K562 (cell line): ENCODE results near the gene ARRB2. TPM values are rescaled to one million over a fixed set of nuclear protein-coding genes. Genes with fewer than 3 reads are reported as not detected.

Experiments used
- CBX8 ChIP-seq: fragments of 200-600 bp; sonication (generic); IDR thresholded peaks from 2 replicates; pipeline ENCODE4 v1.6.1; 2012; ENCODE audit warnings: borderline replicate concordance, mixed run types, low read depth, mild to moderate bottlenecking, moderate library complexity, mixed read lengths, low read length, control low read depth, inconsistent platforms; ENCODE audit not compliant: poor library complexity, severe bottlenecking; ENCODE audit errors: extremely low read depth
- CREBBP ChIP-seq: IDR thresholded peaks from one replicate; pipeline ENCODE4 v1.6.1; 2012; ENCODE audit warnings: low read depth, mild to moderate bottlenecking, control low read depth, inconsistent platforms, low read length
- CTBP1 ChIP-seq: fragments of 450-650 bp; IDR thresholded peaks from 2 replicates; pipeline ENCODE4 v1.6.1; 2016; ENCODE audit warnings: borderline replicate concordance
- FOXJ3 ChIP-seq: sonication (generic); formaldehyde crosslinking; IDR thresholded peaks from 2 replicates; pipeline ENCODE4 v1.4.0; 2020; ENCODE audit warnings: mild to moderate bottlenecking, missing genetic modification reagents
- FUS ChIP-seq: fragments of 200-400 bp; formaldehyde crosslinking; optimal IDR thresholded peaks from 2 replicates; pipeline ENCODE3; 2017; ENCODE audit warnings: low read depth, low read length
- RCOR1 ChIP-seq, 2 experiments: IDR thresholded peaks; 2 replicates each; pipeline ENCODE4 v1.6.1; 2012; ENCODE audit warnings: low read depth in 2 of 2, low read length in 2 of 2, borderline replicate concordance in 1 of 2, improper control_type of control experiment in 1 of 2
- RERE ChIP-seq: sonication (generic); formaldehyde crosslinking; IDR thresholded peaks from 2 replicates; pipeline ENCODE4 v1.8.0; 2023; ENCODE audit warnings: missing genetic modification reagents, mild to moderate bottlenecking, borderline replicate concordance
- ZFP1 ChIP-seq: fragments of 450-650 bp; formaldehyde crosslinking; IDR thresholded peaks from 2 replicates; pipeline ENCODE4 v1.4.0; 2020; ENCODE audit warnings: mild to moderate bottlenecking, mixed read lengths
- ZNF197 ChIP-seq: fragments of 200-800 bp; sonication (Bioruptor generic); IDR thresholded peaks from 2 replicates; pipeline ENCODE4 v1.6.1; 2016; ENCODE audit warnings: low read depth, missing genetic modification characterization, missing compliant biosample characterization
- polyA plus RNA-seq, 8 experiments: library from polyadenylated mRNA; depleted of rRNA in 4 of 8; stranded (reverse) in 5 of 8; unstranded in 3 of 8; fragments of >200 nt; fragmentation: Nextera tagmentation in 2 of 8; fragmentation: Illumina TruSeq in 1 of 8; extraction: Ambion mirVana in 2 of 8; extraction: Trizol in 1 of 8; gene quantifications; 2 replicates each; pipeline versions ENCODE4 v1.2.1 to v1.2.3, GENCODE V29; 2011 to 2014; ENCODE audit warnings: inconsistent platforms in 1 of 8, missing spikeins in 1 of 8
- total RNA-seq, 7 experiments: library from RNA; depleted of rRNA in 6 of 7; stranded (reverse); fragments of >200 nt in 6 of 7; fragmentation: Illumina TruSeq in 2 of 7; extraction: Trizol in 2 of 7; gene quantifications; 2 replicates each; pipeline versions ENCODE4 v1.2.1 to v1.2.3, GENCODE V29; 2011 to 2021; ENCODE audit warnings: low replicate concordance in 1 of 7
- TF ChIP-seq, protein P1 (sequence below): sonication (generic); formaldehyde crosslinking; IDR thresholded peaks from 2 replicates; pipeline ENCODE4 v1.8.1; 2023; ENCODE audit warnings: missing genetic modification reagents, mild to moderate bottlenecking, borderline replicate concordance
- TF ChIP-seq, protein P2 (sequence below): fragments of 250-450 bp; sonication (Bioruptor Pico); IDR thresholded peaks from 2 replicates; pipeline ENCODE4 v1.5.0; 2020; ENCODE audit warnings: mild to moderate bottlenecking

Gene ARRB2
- total and polyA plus RNA-seq, 9 of the 15 experiments (the other 6 are each of a cell fraction or from before 2014, with no cell fraction given): 0.79 to 15.3 (median 8.8) TPM

GRCh38 chr17:4721203-4722135 is 11.0 kb downstream of the ARRB2 start (continued):
- no peak for TF ChIP-seq RERE (CRISPR knock-in tag)
- no peak for TF ChIP-seq ZFP1 (CRISPR knock-in tag)
- TF ChIP-seq FUS: no peak
- peak; percentile 92 for TF ChIP-seq CTBP1
- peak; percentile 70 to 96; a peak in 3 of 4 replicates for TF ChIP-seq RCOR1 (IDR thresholded peaks at IDR 0.05; ENCODE audit: borderline replicate concordance in 1 of 2, low read depth in 2 of 2, low read length in 2 of 2)
- TF ChIP-seq CREBBP: no peak
- TF ChIP-seq, protein P1, sequence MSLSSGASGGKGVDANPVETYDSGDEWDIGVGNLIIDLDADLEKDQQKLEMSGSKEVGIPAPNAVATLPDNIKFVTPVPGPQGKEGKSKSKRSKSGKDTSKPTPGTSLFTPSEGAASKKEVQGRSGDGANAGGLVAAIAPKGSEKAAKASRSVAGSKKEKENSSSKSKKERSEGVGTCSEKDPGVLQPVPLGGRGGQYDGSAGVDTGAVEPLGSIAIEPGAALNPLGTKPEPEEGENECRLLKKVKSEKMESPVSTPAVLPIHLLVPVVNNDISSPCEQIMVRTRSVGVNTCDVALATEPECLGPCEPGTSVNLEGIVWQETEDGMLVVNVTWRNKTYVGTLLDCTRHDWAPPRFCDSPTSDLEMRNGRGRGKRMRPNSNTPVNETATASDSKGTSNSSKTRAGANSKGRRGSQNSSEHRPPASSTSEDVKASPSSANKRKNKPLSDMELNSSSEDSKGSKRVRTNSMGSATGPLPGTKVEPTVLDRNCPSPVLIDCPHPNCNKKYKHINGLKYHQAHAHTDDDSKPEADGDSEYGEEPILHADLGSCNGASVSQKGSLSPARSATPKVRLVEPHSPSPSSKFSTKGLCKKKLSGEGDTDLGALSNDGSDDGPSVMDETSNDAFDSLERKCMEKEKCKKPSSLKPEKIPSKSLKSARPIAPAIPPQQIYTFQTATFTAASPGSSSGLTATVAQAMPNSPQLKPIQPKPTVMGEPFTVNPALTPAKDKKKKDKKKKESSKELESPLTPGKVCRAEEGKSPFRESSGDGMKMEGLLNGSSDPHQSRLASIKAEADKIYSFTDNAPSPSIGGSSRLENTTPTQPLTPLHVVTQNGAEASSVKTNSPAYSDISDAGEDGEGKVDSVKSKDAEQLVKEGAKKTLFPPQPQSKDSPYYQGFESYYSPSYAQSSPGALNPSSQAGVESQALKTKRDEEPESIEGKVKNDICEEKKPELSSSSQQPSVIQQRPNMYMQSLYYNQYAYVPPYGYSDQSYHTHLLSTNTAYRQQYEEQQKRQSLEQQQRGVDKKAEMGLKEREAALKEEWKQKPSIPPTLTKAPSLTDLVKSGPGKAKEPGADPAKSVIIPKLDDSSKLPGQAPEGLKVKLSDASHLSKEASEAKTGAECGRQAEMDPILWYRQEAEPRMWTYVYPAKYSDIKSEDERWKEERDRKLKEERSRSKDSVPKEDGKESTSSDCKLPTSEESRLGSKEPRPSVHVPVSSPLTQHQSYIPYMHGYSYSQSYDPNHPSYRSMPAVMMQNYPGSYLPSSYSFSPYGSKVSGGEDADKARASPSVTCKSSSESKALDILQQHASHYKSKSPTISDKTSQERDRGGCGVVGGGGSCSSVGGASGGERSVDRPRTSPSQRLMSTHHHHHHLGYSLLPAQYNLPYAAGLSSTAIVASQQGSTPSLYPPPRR (CRISPR knock-in tag): peak; percentile 40; the same call in 1 of the 2 replicates
- TF ChIP-seq FOXJ3 (CRISPR knock-in tag): no peak
- no peak for TF ChIP-seq ZNF197 (CRISPR knock-in tag)
- no peak for TF ChIP-seq CBX8
- TF ChIP-seq, protein P2, sequence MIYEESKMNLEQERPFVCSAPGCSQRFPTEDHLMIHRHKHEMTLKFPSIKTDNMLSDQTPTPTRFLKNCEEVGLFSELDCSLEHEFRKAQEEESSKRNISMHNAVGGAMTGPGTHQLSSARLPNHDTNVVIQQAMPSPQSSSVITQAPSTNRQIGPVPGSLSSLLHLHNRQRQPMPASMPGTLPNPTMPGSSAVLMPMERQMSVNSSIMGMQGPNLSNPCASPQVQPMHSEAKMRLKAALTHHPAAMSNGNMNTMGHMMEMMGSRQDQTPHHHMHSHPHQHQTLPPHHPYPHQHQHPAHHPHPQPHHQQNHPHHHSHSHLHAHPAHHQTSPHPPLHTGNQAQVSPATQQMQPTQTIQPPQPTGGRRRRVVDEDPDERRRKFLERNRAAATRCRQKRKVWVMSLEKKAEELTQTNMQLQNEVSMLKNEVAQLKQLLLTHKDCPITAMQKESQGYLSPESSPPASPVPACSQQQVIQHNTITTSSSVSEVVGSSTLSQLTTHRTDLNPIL: no peak
